ENCODE results near the gene GCA. TPM values are rescaled to one million over a fixed set of nuclear protein-coding genes. Genes with fewer than 3 reads are reported as not detected.

The GCA gene
- total and polyA plus RNA-seq, 2 of the 8 experiments (the other 6 are each of a cell fraction or from before 2014, with no cell fraction given): 37.4 to 42.0 TPM

DNA sequence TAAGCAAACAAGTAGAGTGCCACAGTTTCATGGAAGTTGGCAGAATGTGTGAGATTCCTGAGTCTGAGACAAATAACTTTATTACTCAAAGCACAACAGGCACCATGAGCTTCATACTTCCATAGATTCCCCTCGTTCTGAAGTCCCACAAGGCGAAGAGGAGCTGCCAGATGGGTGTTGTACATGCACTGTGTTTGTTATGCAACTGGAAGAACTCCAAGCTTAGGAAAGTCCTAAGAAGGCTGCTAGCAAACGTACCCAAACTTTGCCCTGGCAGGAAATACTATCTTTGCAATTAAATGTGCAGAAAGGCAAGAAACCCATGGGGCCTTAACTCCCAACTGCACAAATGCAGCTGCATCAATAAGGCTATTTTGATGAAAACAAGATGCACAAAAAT is 1.6 kb upstream of the GCA start:
- Histone ChIP-seq H3K4me1 (replicated peaks in 1 of 4; ENCODE audit: control insufficient read depth in 3 of 4, insufficient read depth in 4 of 4, low read length in 3 of 4) (peaks cover 0 to 2% (median 0%) of the 10 kb centered on the region in 4 experiments; a peak in 3 of 7 replicates), H2BK120ac (replicated peaks; ENCODE audit: low read depth, low read length) (no peak overlapping the region), H2BK12ac (ENCODE audit: low read depth, low read length) (no peak overlapping the region), H2BK15ac (ENCODE audit: low read length) (no peak overlapping the region), H3K4ac (replicated peaks; ENCODE audit: insufficient read length, low read depth, low read length) (no peak overlapping the region), H4K91ac (replicated peaks; ENCODE audit: insufficient read length, low read length) (no peak overlapping the region), H3K27me3 (replicated peaks in 1 of 4; ENCODE audit: control insufficient read depth in 3 of 4, extremely low read depth in 1 of 4, insufficient read depth in 3 of 4, low read length in 3 of 4) (no peaks in the 10 kb centered on the region), H3K79me1 (ENCODE audit: low read depth, low read length) (no peaks in the 10 kb centered on the region), H3K36me3 (ENCODE audit: control insufficient read depth in 2 of 4, insufficient read depth in 4 of 4, low read length in 3 of 4) (no peaks in the 10 kb centered on the region), H4K20me1 (replicated peaks in 1 of 2; ENCODE audit: control insufficient read depth in 1 of 2, insufficient read depth in 2 of 2, low read length in 2 of 2) (no peaks in the 10 kb centered on the region), H3K9ac (replicated peaks in 1 of 4; ENCODE audit: extremely low read depth in 1 of 4, low read depth in 3 of 4, low read length in 3 of 4) (no peak overlapping the region), H2AFZ (ENCODE audit: low read length) (no peak overlapping the region), H4K5ac (ENCODE audit: insufficient read length, low read depth, low read length) (no peak overlapping the region), H3K23ac (ENCODE audit: insufficient read length) (no peak overlapping the region), H3K9me3 (ENCODE audit: insufficient read depth in 2 of 2, low read depth in 1 of 2, low read length in 1 of 2) (no peaks in the 10 kb centered on the region), H2BK20ac (ENCODE audit: low read length) (no peak overlapping the region), H2AK5ac (ENCODE audit: low read depth, low read length) (no peak overlapping the region), H3K27ac (ENCODE audit: low read depth, low read length) (no peak overlapping the region), H3K4me2 (ENCODE audit: insufficient read depth in 1 of 2, low read depth in 2 of 2, low read length in 2 of 2) (no peak overlapping the region), H3K4me3 (ENCODE audit: extremely low read depth in 1 of 4, insufficient read depth in 2 of 4, low read depth in 3 of 4, low read length in 4 of 4) (no peak overlapping the region), H4K8ac (ENCODE audit: extremely low read depth, insufficient read depth, low read length) (no peak overlapping the region), H3K18ac (ENCODE audit: extremely low read depth, low read length) (no peak overlapping the region), H3K79me2 (ENCODE audit: control insufficient read depth in 1 of 2, insufficient read depth in 2 of 2, low read length in 2 of 2) (peaks cover 0 to 29% of the 10 kb centered on the region in 2 experiments; a peak in 3 of 4 replicates), H2BK5ac (ENCODE audit: low read depth, low read length) (no peak overlapping the region), H3K56ac (replicated peaks; ENCODE audit: insufficient read length, low read depth, low read length) (no peak overlapping the region), H3K14ac (ENCODE audit: insufficient read length) (no peak overlapping the region), H3K23me2 (ENCODE audit: low read depth, low read length) (0 out of 2 replicates have a peak, but pooled peaks cover 2% of the 10 kb centered on the region)
- FAIRE-seq (no peak), DNase-seq (ENCODE audit: low read depth in 1 of 2, low spot score in 2 of 2) (no peak)
- TF ChIP-seq SUZ12 (IDR thresholded peaks at IDR 0.05; ENCODE audit: low read length) (no peak), GABPA (IDR thresholded peaks at IDR 0.05; ENCODE audit: borderline replicate concordance, insufficient read depth, low read length) (no peak), CHD2 (IDR thresholded peaks at IDR 0.05; ENCODE audit: low read length) (no peak), CEBPB (IDR thresholded peaks at IDR 0.05; ENCODE audit: low read depth, low read length) (no peak), RNF2 (IDR thresholded peaks at IDR 0.05; ENCODE audit: borderline replicate concordance, low read depth, low read length, missing control alignments, poor library complexity, severe bottlenecking) (no peak), SP1 (IDR thresholded peaks at IDR 0.05; ENCODE audit: low read depth, low read length) (no peak)
- 86% methylated on average over 3 of the region's 3 CpGs; no CpG with 5 or more reads in 1 of the 2 experiments for WGBS, 2 experiments (ENCODE audit: extremely low coverage in 1 of 2, insufficient coverage in 1 of 2, insufficient read length in 1 of 2, insufficient replicate concordance in 2 of 2, low coverage in 1 of 2, low lambda C conversion rate in 2 of 2, missing lambda C conversion rate in 1 of 2)
- POLR2A ChIA-PET (ENCODE audit: partially characterized antibody): no interaction called here
- CTCF ChIA-PET (ENCODE audit: partially characterized antibody): interaction anchor here (1.1 to 2.6 kb wide), 2 partner anchors 8 to 182 kb away, joined by 4 to 14 read pairs; no protein-coding TSS in a partner anchor

Data from H1 (cell line).